ENCODE results near the gene FGD3. TPM values are rescaled to one million over a fixed set of nuclear protein-coding genes. Genes with fewer than 3 reads are reported as not detected.
A peak's percentile ranks its signal among the peaks of the same experiment; 100 is the strongest.

Gene FGD3
- total RNA-seq, 1 experiment from 2014 or later = not detected

- Mint-ChIP-seq H3K4me1 (ENCODE audit: insufficient read depth, unreplicated experiment) (no peaks in the 10 kb centered on the region), H3K27me3 (ENCODE audit: insufficient read depth, unreplicated experiment) (peaks cover 26% of the 10 kb centered on the region), H3K9me3 (ENCODE audit: unreplicated experiment) (peaks cover 7% of the 10 kb centered on the region), H3K36me3 (ENCODE audit: insufficient read depth, unreplicated experiment) (no peaks in the 10 kb centered on the region), H3K27ac (ENCODE audit: low read depth, unreplicated experiment) (no peak overlapping the region), H3K4me3 (ENCODE audit: unreplicated experiment) (no peak overlapping the region)
- ChIA-PET CTCF (interaction anchor here (0.6 to 1.1 kb wide), 4 partner anchors 13 to 165 kb away, joined by 3 read pairs; no protein-coding TSS in a partner anchor), POLR2A (interaction anchor here (0.9 kb wide), 1 partner anchor 356 kb away, joined by 3 read pairs; no protein-coding TSS in a partner anchor)
- DNase-seq (ENCODE audit: unreplicated experiment) = no peak
- TF ChIP-seq, protein P1, sequence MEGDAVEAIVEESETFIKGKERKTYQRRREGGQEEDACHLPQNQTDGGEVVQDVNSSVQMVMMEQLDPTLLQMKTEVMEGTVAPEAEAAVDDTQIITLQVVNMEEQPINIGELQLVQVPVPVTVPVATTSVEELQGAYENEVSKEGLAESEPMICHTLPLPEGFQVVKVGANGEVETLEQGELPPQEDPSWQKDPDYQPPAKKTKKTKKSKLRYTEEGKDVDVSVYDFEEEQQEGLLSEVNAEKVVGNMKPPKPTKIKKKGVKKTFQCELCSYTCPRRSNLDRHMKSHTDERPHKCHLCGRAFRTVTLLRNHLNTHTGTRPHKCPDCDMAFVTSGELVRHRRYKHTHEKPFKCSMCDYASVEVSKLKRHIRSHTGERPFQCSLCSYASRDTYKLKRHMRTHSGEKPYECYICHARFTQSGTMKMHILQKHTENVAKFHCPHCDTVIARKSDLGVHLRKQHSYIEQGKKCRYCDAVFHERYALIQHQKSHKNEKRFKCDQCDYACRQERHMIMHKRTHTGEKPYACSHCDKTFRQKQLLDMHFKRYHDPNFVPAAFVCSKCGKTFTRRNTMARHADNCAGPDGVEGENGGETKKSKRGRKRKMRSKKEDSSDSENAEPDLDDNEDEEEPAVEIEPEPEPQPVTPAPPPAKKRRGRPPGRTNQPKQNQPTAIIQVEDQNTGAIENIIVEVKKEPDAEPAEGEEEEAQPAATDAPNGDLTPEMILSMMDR (IDR thresholded peaks at IDR 0.05; ENCODE audit: unreplicated experiment) = no peak
- no TSS peak for BruUV-seq (replicated peaks)
- intact Hi-C loops (cut with micrococcal nuclease) = loop anchor here (5.0 to 10.0 kb wide), 2 partner anchors 44 to 304 kb away; no protein-coding TSS in a partner anchor
These were observed 53.7 kb downstream of the FGD3 start for GRCh38 chr9:93001031-93001430.

DNA sequence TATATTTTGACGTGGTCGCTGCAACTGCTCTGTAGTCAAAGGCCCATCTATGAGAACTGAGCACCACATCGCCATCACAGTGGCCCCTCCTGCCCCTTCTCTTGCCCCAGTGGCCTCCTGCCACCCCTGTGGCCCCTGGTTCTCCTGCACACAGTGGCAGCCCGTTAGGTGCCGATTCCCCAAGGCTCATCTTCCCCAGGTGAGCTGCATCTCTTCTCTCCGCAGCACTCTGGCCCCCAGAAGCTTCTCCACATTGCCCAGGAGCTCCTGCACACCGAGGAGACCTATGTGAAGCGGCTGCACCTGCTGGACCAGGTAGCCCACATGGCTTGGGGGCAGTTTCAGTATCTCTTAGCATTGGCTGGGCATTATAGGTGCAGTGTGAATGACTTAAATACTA, 55.4 kb downstream of the FGD3 start:
- no TSS peak for BruUV-seq (replicated peaks)

DNA sequence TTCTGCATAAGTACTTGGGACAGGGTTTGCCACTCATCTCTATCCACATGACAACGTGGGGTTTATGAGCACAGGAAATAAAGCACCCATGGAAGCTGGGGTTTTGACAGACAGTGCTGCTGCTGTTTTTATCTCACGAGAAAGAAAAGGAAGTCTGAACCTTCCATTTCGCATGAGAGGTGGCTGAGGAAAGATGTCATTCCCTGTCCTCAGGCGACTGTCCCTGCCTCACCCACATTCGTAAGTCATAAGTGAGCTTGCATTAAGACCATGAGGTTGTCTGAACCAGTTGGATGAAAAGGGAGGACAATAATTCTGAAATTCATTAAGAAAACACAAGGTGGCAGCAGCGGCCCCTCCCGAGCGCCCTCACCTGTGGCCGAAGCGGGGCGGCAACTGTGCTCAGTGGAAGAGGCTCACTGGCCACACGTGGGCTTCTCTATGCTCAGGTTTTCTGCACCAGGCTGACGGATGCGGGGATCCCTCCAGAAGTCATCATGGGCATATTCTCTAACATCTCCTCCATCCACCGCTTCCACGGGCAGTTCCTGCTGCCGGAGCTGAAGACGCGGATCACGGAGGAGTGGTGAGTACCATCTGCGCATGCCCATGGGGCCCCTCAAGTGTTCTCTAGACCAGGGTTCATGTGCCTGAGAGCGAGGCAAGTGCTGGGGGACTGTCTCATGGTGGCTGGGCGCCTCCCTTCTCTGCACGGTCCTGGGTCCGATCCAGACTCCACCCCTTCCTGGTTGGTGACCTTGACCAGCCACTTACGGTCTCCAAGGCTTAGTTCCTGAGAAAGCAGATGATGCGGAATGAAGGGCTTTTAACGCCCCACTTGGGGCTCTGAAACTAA, 56.5 kb downstream of the FGD3 start:
- TF ChIP-seq, protein P1 (IDR thresholded peaks at IDR 0.05; ENCODE audit: unreplicated experiment) = peak; percentile 67

More for the DNA sequence above, 55.4 kb downstream of the FGD3 start:
- DNase-seq (ENCODE audit: unreplicated experiment) = no peak
- ChIA-PET POLR2A (interaction anchor here (1.2 to 1.3 kb wide), 2 partner anchors 105 to 117 kb away, joined by 3 to 7 read pairs; no protein-coding TSS in a partner anchor), CTCF (interaction anchor here (0.6 to 4.6 kb wide), 20 partner anchors 10 to 300 kb away, joined by 3 to 40 read pairs (median 4); no protein-coding TSS in a partner anchor)
- no peak overlapping the region for H3K4me3 Mint-ChIP-seq (ENCODE audit: unreplicated experiment)
- no peaks in the 10 kb centered on the region for H3K36me3 Mint-ChIP-seq (ENCODE audit: insufficient read depth, unreplicated experiment)
- peaks cover 9% of the 10 kb centered on the region for H3K27me3 Mint-ChIP-seq (ENCODE audit: insufficient read depth, unreplicated experiment)
- H3K9me3 Mint-ChIP-seq (ENCODE audit: unreplicated experiment) = peaks cover 7% of the 10 kb centered on the region
- H3K27ac Mint-ChIP-seq (ENCODE audit: low read depth, unreplicated experiment) = no peak overlapping the region
- TF ChIP-seq, protein P1 (IDR thresholded peaks at IDR 0.05; ENCODE audit: unreplicated experiment) = no peak
- intact Hi-C loops (cut with micrococcal nuclease) = loop anchor here (1.0 to 10.0 kb wide), 3 partner anchors 45 to 302 kb away; no protein-coding TSS in a partner anchor
- no peaks in the 10 kb centered on the region for H3K4me1 Mint-ChIP-seq (ENCODE audit: insufficient read depth, unreplicated experiment)

DNA sequence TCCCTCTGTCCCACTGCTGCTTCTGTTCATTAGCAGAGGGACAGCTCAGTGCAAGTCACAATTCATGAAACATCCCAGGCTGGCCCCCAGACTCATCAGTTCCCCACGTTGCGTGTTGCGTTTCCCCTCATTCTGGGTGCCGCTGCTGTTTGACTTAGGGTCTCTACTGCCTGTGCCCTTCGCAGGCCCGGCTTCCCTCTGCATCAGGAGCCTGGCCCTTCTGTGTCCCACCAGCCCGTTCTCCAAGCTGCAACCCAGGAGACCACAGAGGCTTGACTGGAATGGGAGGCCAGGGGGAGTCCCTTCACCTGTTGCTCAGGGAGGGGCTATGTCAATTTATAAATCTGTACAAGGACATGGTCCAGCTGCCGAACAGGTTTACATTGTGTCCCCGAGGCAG, 57.2 kb downstream of the FGD3 start:
- intact Hi-C loops (cut with micrococcal nuclease) = loop anchor here (5.0 to 10.0 kb wide), 2 partner anchors 47 to 300 kb away; no protein-coding TSS in a partner anchor
- H3K4me3 Mint-ChIP-seq (ENCODE audit: unreplicated experiment) = no peak overlapping the region
- no peaks in the 10 kb centered on the region for H3K36me3 Mint-ChIP-seq (ENCODE audit: insufficient read depth, unreplicated experiment)
- H3K27ac Mint-ChIP-seq (ENCODE audit: low read depth, unreplicated experiment) = no peak overlapping the region
- BruUV-seq (replicated peaks) = no TSS peak
- TF ChIP-seq, protein P1 (IDR thresholded peaks at IDR 0.05; ENCODE audit: unreplicated experiment) = no peak
- no peaks in the 10 kb centered on the region for H3K9me3 Mint-ChIP-seq (ENCODE audit: unreplicated experiment)
- ChIA-PET CTCF (interaction anchor here (0.6 to 4.6 kb wide), 22 partner anchors 10 to 1061 kb away, joined by 3 to 40 read pairs (median 3); partner anchors contain the start of gene NINJ1), POLR2A (no interaction called here)
- DNase-seq (ENCODE audit: unreplicated experiment) = no peak
- no peaks in the 10 kb centered on the region for H3K27me3 Mint-ChIP-seq (ENCODE audit: insufficient read depth, unreplicated experiment)
- no peaks in the 10 kb centered on the region for H3K4me1 Mint-ChIP-seq (ENCODE audit: insufficient read depth, unreplicated experiment)

More for the DNA sequence above, 56.5 kb downstream of the FGD3 start:
- H3K36me3 Mint-ChIP-seq (ENCODE audit: insufficient read depth, unreplicated experiment) = no peaks in the 10 kb centered on the region
- peak; percentile 69 for DNase-seq (ENCODE audit: unreplicated experiment)
- BruUV-seq (replicated peaks) = no TSS peak
- CTCF ChIA-PET = interaction anchor here (0.6 to 4.6 kb wide), 37 partner anchors 11 to 1062 kb away, joined by 3 to 40 read pairs (median 3); partner anchors contain the start of gene NINJ1
- H3K27ac Mint-ChIP-seq (ENCODE audit: low read depth, unreplicated experiment) = no peak overlapping the region
- intact Hi-C loops (cut with micrococcal nuclease) = loop anchor here (1.0 to 10.0 kb wide), 3 partner anchors 46 to 301 kb away; no protein-coding TSS in a partner anchor
- no peak overlapping the region for H3K4me3 Mint-ChIP-seq (ENCODE audit: unreplicated experiment)
- H3K27me3 Mint-ChIP-seq (ENCODE audit: insufficient read depth, unreplicated experiment) = no peaks in the 10 kb centered on the region
- no peaks in the 10 kb centered on the region for H3K4me1 Mint-ChIP-seq (ENCODE audit: insufficient read depth, unreplicated experiment)
- POLR2A ChIA-PET = interaction anchor here (0.7 to 1.3 kb wide), 3 partner anchors 21 to 116 kb away, joined by 3 to 7 read pairs (median 3); no protein-coding TSS in a partner anchor
- no peaks in the 10 kb centered on the region for H3K9me3 Mint-ChIP-seq (ENCODE audit: unreplicated experiment)

Data from MCF 10A (cell line).